ENCODE data around the gene CFAP299. TPM values are rescaled to one million over a fixed set of nuclear protein-coding genes. Genes with fewer than 3 reads are reported as not detected.

CFAP299 gene
- total RNA-seq, 4 donors from 2014 or later, result not detected

- H3K9me3 ChIP-seq, result no peaks in the 10 kb centered on the region
- TF ChIP-seq POLR2A (IDR thresholded peaks at IDR 0.05), result no peak
- TF ChIP-seq CTCF (IDR thresholded peaks at IDR 0.05), result no peak
- TF ChIP-seq EP300 (IDR thresholded peaks at IDR 0.05), result no peak
- no peak for TF ChIP-seq POLR2AphosphoS5 (IDR thresholded peaks at IDR 0.05)
- H3K27ac ChIP-seq, result no peak overlapping the region
- H3K4me1 ChIP-seq, result no peaks in the 10 kb centered on the region
- WGBS, result 66% methylated on average over 4 of the region's 4 CpGs
- H3K27me3 ChIP-seq, result no peaks in the 10 kb centered on the region
- H3K4me3 ChIP-seq, result no peak overlapping the region
- H3K36me3 ChIP-seq, result no peaks in the 10 kb centered on the region
- no peak for DNase-seq (ENCODE audit: low spot score in 2 of 2)
These were observed 631.8 kb downstream of the CFAP299 start for GRCh38 chr4:80967346-80967745.

GRCh38 chr4:80980239-80980638 lies 644.7 kb downstream of the CFAP299 start:
- 78% methylated on average over 3 of the region's 3 CpGs for WGBS
- TF ChIP-seq POLR2A (IDR thresholded peaks at IDR 0.05) (no peak), EP300 (IDR thresholded peaks at IDR 0.05) (no peak), CTCF (IDR thresholded peaks at IDR 0.05) (no peak), POLR2AphosphoS5 (IDR thresholded peaks at IDR 0.05) (no peak)
- no peak overlapping the region for H3K4me3 ChIP-seq
- H3K27me3 ChIP-seq, result no peaks in the 10 kb centered on the region
- no peaks in the 10 kb centered on the region for H3K36me3 ChIP-seq
- no peaks in the 10 kb centered on the region for H3K9me3 ChIP-seq
- no peak for DNase-seq (ENCODE audit: low spot score in 2 of 2)
- H3K27ac ChIP-seq, result no peak overlapping the region
- no peaks in the 10 kb centered on the region for H3K4me1 ChIP-seq

GRCh38 chr4:80986011-80986410 lies 650.5 kb downstream of the CFAP299 start:
- TF ChIP-seq POLR2A (IDR thresholded peaks at IDR 0.05), result no peak
- TF ChIP-seq EP300 (IDR thresholded peaks at IDR 0.05), result no peak
- no peak for TF ChIP-seq POLR2AphosphoS5 (IDR thresholded peaks at IDR 0.05)
- TF ChIP-seq CTCF (IDR thresholded peaks at IDR 0.05), result no peak
- Histone ChIP-seq H3K4me3 (no peak overlapping the region), H3K4me1 (no peaks in the 10 kb centered on the region), H3K36me3 (no peaks in the 10 kb centered on the region), H3K27ac (no peak overlapping the region), H3K9me3 (no peaks in the 10 kb centered on the region), H3K27me3 (no peaks in the 10 kb centered on the region)
- no peak for DNase-seq (ENCODE audit: low spot score in 2 of 2)

- no peak for DNase-seq (ENCODE audit: low spot score in 2 of 2)
- H3K27me3 ChIP-seq, result no peaks in the 10 kb centered on the region
These were observed 654.5 kb downstream of the CFAP299 start for GRCh38 chr4:80989921-80990544.

GRCh38 chr4:80990851-80991250 lies 655.3 kb downstream of the CFAP299 start:
- Histone ChIP-seq H3K4me1 (no peaks in the 10 kb centered on the region), H3K27me3 (no peaks in the 10 kb centered on the region), H3K27ac (no peak overlapping the region), H3K36me3 (no peaks in the 10 kb centered on the region), H3K4me3 (no peak overlapping the region), H3K9me3 (no peaks in the 10 kb centered on the region)
- WGBS, result 51% methylated on average over 2 of the region's 2 CpGs
- no peak for TF ChIP-seq CTCF (IDR thresholded peaks at IDR 0.05)
- TF ChIP-seq POLR2A (IDR thresholded peaks at IDR 0.05), result no peak
- no peak for TF ChIP-seq EP300 (IDR thresholded peaks at IDR 0.05)
- no peak for TF ChIP-seq POLR2AphosphoS5 (IDR thresholded peaks at IDR 0.05)
- no peak for DNase-seq (ENCODE audit: low spot score in 2 of 2)

More at GRCh38 chr4:80989921-80990544, 654.5 kb downstream of the CFAP299 start:
- TF ChIP-seq EP300 (IDR thresholded peaks at IDR 0.05) (no peak), CTCF (IDR thresholded peaks at IDR 0.05) (peak; percentile 10 to 60)
- H3K9me3 ChIP-seq, result no peaks in the 10 kb centered on the region
- no peaks in the 10 kb centered on the region for H3K4me1 ChIP-seq
- H3K36me3 ChIP-seq, result no peaks in the 10 kb centered on the region
- H3K27ac ChIP-seq, result no peak overlapping the region
- 4% methylated on average over 2 of the region's 2 CpGs for WGBS
- no peak overlapping the region for H3K4me3 ChIP-seq
